ENCODE measurements around the gene ZC3H18.

- TF ChIP-seq CTCF (IDR thresholded peaks at IDR 0.05) (no peak), ZFX (IDR thresholded peaks at IDR 0.05; ENCODE audit: borderline replicate concordance) (no peak)
Observed at GRCh38 chr16:88626646-88627045, 56.4 kb downstream of the ZC3H18 start.
